H1 (cell line): ENCODE measurements around the gene CHD6. TPM values are rescaled to one million over a fixed set of nuclear protein-coding genes. Genes with fewer than 3 reads are reported as not detected.

Source experiments
- ASH2L ChIP-seq: fragments of 200-600, 300-600 bp; sonication (generic); IDR thresholded peaks from one replicate; pipeline ENCODE4 v1.7.1; 2017; ENCODE audit warnings: low read length
- CBX8 ChIP-seq: fragments of 300-800, 300-1000 bp; sonication (generic); IDR thresholded peaks from 2 replicates; pipeline ENCODE4 v1.7.1; 2016; ENCODE audit warnings: low read depth, low read length, borderline replicate concordance
- CHD7 ChIP-seq: fragments of 300-600 bp; sonication (generic); IDR thresholded peaks from 2 replicates; pipeline ENCODE4 v1.7.1; 2012; ENCODE audit warnings: low read length, moderate library complexity, mild to moderate bottlenecking, inconsistent platforms; ENCODE audit not compliant: insufficient replicate concordance
- NRF1 ChIP-seq: IDR thresholded peaks from 2 replicates; pipeline ENCODE4 v1.6.1; 2011; ENCODE audit warnings: mild to moderate bottlenecking, low read depth, low read length, improper control_type of control experiment
- RBBP5 ChIP-seq: IDR thresholded peaks from 2 replicates; pipeline ENCODE4 v1.7.1; 2012; ENCODE audit warnings: low read depth, mild to moderate bottlenecking, inconsistent platforms, low read length, moderate library complexity, borderline replicate concordance
- SAP30 ChIP-seq: fragments of 300-600 bp; sonication (generic); IDR thresholded peaks from 2 replicates; pipeline ENCODE4 v1.7.1; 2012; ENCODE audit warnings: low read length, moderate library complexity, mild to moderate bottlenecking, inconsistent platforms; ENCODE audit not compliant: insufficient read depth, insufficient replicate concordance
- TAF7 ChIP-seq: optimal IDR thresholded peaks from 2 replicates; pipeline ENCODE3; 2011; ENCODE audit warnings: low read depth, mild to moderate bottlenecking, inconsistent platforms, low read length, moderate library complexity, borderline replicate concordance
- polyA plus RNA-seq, 7 experiments: library from polyadenylated mRNA; depleted of rRNA in 3 of 7; stranded (reverse) in 5 of 7; unstranded in 2 of 7; fragments of >200 nt in 5 of 7; fragments of 200-250 nt in 2 of 7; gene quantifications; 1 replicate in 5 of 7; 2 replicates in 1 of 7; 4 replicates in 1 of 7; pipeline versions ENCODE4 v1.2.1 to v1.2.3, GENCODE V29; 2011 to 2013; ENCODE audit warnings: missing spikeins in 2 of 7, mixed read lengths in 2 of 7
- total RNA-seq: library from RNA; stranded (reverse); fragmentation: NEBNext Ultra II Directional; extraction: Animal tissue kit (Norgen Biotek cat#: 25700); gene quantifications from 2 replicates; pipeline ENCODE4 v1.2.1, GENCODE V29; 2021

Gene CHD6
- total and polyA plus RNA-seq, 2 of the 8 experiments (the other 6 are each of a cell fraction or from before 2014, with no cell fraction given): 11.1 to 62.9 TPM

GRCh38 chr20:41367393-41367695 is 250.8 kb downstream of the CHD6 start (continued):
- no peak for TF ChIP-seq SAP30
- peak; percentile 9 for TF ChIP-seq ASH2L
- no peak for TF ChIP-seq NRF1
- no peak for TF ChIP-seq CBX8
- no peak for TF ChIP-seq RBBP5
- TF ChIP-seq CHD7: no peak
- no peak for TF ChIP-seq TAF7
- TF ChIP-seq, all 59 proteins: peak for 3
